NCI-H187 treated with DMSO at 0.1 percent for 48 hours (cell line): ENCODE measurements around the gene CCR7.
A peak's percentile ranks its signal among the peaks of the same experiment; 100 is the strongest.
"Not testable (repeated sequence)": the region's sequence is repeated elsewhere in the genome, so short reads cannot be mapped to it uniquely, and the experiment has no call there.

ENCODE experiments used
- DNase-seq: peaks from one replicate; lab custom pipeline; 2025; lab: John Stamatoyannopoulos, UW

Gene CCR7

GRCh38 chr17:40548982-40549685, 16.1 kb downstream of the CCR7 start:
- DNase-seq, result peak; percentile 79

DNA sequence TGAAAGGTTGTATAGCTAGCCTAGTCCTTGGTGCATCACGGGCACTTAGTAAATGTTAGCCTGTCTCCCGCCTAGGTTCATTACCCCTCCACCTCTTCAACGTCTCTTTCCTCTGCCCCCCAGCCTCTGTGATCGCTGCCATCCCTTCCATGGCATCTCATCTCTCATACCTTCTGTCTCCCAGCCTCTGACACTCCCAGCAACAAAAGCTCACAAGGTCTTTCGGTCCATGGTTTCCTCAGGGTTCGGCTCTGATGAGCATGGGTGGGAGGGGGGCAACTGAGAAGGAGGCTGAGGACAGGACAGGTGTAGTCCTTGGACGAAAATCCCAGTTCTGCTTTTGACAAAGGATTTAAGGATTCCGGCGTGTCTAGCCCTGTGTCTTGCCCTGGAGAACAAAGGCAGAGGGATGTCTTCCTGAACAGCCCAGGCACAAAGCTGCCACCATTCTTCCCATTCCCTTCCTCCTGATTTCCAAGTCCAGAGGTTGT, 16.7 kb downstream of the CCR7 start:
- no peak for DNase-seq

- no peak for DNase-seq
Measured at GRCh38 chr17:40547785-40548478, 17.3 kb downstream of the CCR7 start.

DNA sequence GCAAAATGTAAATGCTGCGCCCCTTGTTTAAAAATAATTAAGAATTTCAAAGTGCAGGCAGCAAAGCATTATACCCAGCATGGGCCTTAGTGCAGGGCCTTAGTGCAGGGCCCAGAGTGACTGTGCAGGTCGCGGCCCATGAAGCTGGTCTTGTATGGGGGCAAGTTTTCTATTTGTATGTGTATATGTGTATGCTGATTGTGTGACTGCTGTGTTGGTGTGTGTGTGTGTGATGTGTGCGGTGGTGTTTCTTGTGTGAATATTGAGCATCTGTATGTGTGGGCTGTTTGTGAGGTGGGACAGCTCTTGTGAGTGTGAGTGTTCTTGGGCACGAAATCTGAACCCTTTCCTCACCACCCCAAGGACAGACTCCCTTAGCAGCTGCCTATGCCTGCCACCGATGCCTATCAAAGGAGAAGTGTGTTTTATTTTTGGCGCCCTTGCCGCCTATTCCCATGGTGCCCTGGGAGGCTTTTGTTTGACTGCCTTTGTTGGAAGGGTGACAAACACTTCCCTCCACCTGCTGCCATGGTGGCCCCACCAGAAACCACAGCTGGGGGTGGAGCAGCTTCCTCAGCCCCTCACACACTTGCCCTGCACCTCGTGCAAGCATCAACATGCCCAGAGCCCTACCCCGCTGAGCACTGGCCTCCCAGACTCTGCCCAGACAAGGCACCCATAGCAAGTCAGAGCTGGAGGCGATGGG, 18.0 kb downstream of the CCR7 start:
- DNase-seq, result peak; percentile 87

- DNase-seq, result not testable (repeated sequence)
Measured at GRCh38 chr17:40546497-40546896, 18.8 kb downstream of the CCR7 start.

DNA sequence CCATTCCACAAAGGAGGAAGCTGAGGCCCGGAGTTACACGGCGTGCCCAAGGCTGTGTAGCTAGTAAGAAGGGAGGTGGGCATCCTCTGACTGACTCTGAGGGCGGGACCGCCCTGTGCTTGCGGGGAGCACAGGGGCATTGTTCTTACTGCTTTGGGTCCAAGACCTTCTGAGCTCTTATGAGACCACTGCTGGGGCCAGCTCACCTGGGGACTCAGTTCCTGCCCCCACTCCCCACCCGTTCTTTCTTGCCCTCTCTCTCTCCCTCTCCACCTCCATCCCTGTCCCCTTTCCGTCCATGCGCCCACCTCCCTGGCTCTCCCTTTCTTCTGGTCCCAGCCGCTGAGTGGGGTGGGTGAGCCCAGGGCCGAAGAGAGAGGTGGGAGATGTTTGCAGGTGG, 19.6 kb downstream of the CCR7 start:
- DNase-seq, result no peak

GRCh38 chr17:40542558-40543411, 22.5 kb downstream of the CCR7 start:
- no peak for DNase-seq

- no peak for DNase-seq
Measured at GRCh38 chr17:40541873-40542557, 23.3 kb downstream of the CCR7 start.

DNA sequence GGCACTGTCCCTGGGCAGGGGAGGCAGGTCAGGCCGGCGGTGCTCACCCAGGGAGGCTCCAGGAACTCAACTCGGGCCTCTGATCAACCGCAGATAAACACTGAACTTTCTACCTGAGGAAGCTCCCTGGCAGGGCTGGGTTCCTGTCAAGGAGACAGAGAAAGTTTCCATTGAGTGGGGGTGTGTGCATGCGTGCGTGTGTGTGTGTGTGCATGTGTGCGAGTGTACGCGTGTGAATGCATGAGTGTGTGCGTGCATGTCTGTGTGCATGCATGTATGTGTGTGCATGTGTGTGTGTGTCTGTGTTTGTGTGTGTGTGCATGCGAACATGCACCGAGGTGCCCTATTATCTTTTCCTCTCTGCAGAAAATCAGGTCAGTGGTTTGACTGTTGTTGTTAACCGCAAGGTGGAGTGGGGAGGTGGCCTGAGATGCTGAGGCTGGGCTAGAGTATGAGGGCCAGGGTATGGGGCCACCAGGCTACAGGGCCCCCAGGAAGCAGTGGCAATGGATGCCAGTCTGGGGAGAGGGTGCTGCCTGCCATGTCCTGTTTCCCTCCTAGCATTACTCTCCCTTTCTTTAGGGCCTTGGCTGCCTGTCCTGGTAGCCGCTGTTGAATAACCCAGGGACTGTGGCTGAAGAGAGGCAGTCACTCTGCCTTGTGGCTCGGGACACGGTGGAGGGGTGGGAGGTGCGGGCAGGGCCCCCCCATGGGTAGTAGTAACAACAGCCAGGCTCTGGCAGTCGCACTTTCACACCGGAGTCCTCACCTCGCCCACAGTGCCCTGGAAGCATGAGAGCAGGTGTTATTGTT, 24.0 kb downstream of the CCR7 start:
- no peak for DNase-seq

DNA sequence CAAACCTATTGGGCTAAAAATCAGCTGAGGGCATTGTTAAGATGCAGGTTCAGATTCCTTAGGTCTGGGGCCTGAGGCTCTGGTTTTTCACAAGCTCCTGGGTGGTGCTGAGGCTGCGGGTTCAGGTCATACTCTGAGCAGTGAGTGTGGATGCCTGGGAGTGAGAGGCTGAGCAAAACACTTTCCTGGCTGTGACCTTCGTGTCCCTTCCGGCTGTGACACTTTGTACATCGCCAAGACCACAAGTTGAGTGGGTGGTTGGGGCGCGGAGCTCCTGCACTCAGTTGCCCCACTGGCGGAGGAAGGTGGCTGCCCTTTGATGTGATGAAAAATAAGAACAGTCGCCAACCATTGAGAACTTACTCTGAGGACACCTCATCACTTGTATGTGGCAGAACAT, 24.8 kb downstream of the CCR7 start:
- DNase-seq, result no peak

DNA sequence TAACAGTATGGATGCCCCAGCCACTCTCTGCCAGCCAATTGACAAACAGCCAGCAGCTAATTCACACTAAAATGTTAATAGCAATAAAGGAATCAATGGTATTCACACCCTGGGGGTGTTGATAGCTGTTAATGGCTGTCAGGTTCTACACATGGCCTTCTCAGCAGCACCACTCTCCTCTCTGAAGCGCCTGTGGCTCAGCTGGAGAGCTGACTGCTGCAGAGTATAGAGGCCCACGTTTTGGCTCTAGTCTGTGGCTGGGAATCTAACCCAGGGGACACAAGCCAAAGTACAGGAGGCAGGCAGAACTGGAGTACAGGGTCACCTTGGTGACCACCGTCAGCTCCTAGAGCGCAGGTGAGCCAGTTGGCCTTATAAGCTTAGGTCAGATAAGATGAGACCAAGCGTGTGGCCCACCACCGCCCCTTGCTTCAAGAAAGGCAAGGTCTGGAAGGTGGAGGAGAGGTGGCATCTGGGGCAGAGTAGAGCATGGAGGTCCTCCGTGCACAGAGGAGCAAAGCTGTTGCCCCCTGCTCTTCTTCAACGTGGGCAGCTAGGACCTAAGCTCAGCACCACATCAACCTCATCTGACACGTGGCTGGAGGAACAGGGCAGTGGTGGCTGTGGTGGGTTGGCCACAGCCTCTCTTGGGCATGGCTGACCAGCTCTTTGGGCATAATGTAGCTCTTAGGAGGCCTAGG, 25.4 kb downstream of the CCR7 start:
- DNase-seq, result no peak

DNA sequence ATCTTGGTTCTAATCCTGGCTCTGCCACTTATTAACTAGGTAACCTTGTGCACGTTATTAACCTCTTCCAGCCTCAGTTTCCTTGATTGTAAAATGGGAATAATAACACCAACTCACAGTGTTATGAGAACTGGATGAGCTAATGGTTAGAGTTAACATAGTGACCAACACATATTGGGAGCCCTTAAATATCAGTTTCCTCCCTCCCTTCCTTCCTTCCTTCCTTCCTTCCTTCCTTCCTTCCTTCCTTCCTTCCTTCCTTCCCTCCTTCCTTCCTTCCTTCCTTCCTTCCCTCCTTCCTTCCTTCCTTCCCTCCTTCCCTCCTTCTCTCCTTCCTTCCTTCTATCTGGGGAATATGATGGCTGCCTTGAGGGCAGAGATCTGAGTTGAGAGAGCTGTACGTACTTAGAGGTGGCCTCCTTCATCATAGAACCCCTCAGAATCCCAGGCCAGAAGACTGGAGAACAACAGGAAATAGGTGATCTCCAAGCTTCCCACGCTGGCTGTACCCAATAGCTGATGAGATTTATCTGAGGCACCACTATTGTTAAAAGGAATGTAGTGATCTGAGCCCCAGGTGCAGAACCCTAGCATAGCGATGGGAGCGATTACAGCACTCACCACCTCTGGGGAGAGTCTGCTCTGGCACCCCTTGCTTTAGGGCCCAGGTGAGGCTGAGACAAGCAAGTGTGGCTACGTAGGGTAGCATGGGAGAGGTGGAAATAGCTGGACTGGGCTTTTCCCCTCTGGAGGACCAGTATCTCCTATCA, 26.2 kb downstream of the CCR7 start:
- DNase-seq, result no peak

- DNase-seq, result no peak
Measured at GRCh38 chr17:40538019-40538935, 27.0 kb downstream of the CCR7 start.

DNA sequence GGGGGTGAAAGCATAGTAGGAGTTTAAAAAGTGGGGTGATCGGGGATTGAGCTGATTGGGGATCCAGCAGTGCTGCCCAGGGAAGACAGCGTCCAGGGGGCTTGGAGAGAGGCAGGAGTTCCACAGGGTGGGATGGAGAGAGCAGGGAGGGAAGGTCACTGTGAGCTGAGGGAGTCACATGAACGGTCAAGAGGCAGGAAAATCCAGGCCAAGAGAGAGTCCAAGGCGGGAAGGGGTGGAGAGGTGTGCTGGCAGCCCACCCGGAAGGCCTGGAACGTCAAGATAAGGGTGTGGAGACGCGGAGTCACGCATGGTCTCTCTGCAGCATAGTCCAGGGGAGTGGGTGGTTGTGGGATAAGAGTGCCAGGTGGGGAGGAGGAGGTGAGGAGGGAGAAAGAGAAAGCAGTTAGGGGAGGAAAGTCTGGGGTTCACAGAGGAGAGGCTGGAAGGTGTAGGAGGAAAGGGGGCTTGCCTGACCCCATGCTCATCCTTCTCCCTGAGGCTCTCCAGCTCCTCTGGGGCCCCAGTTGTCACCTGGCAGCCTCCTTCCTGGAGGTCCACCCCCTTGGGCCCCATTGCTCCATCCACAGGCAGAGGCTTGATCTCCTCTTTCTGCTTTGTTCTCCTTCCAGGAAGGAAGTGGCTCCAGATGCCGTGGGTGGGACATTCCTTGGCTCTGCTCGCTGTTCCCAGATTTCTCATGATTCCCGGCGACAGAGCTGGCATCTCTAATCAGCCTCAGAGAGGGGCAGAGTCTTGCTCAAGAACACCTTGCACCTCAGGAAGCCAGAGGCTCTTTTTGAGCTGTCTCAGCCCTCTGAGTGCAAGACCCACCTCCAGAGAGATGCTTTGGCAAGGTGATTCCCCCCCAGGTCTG, 28.7 kb downstream of the CCR7 start:
- DNase-seq, result no peak

DNA sequence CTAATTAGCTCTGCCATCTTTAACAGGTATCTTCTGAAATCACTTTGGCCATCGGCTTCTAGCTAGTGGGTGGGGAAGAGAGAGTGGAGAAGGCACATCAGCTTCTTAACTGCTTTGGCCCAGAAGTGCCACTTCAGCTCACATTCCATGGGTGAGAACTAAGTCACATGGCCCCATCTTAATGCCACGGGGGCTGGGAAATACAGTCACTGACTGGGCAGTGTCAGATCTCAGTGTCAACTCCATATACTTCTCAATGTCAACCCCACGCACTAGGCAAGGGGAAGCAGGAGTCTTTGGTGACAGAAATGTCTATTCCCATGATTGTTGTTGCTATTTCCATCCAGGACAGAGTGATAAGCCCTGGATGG, 29.4 kb downstream of the CCR7 start:
- peak; percentile 28 for DNase-seq

GRCh38 chr17:40535438-40535837, 29.8 kb downstream of the CCR7 start:
- no peak for DNase-seq
